NCI-H1930 (cell line): ENCODE results near the gene KIAA1217.
"Not testable (repeated sequence)": the region's sequence is repeated elsewhere in the genome, so short reads cannot be mapped to it uniquely, and the experiment has no call there.

Experiments used
- DNase-seq, 2 experiments: peaks; one replicate each; lab custom pipeline; 2025; lab: John Stamatoyannopoulos, UW

Gene KIAA1217

GRCh38 chr10:24467136-24467535 is 258.2 kb downstream of the KIAA1217 start:
- no peak for DNase-seq

- DNase-seq: no peak
Measured at GRCh38 chr10:24467605-24468004, 258.7 kb downstream of the KIAA1217 start.

- DNase-seq: no peak
Measured at GRCh38 chr10:24468281-24468751, 259.4 kb downstream of the KIAA1217 start.

- no peak for DNase-seq
Measured at GRCh38 chr10:24469993-24470392, 261.1 kb downstream of the KIAA1217 start.

GRCh38 chr10:24475598-24475997 is 266.7 kb downstream of the KIAA1217 start:
- no peak for DNase-seq

GRCh38 chr10:24476913-24477701 is 268.2 kb downstream of the KIAA1217 start:
- DNase-seq: no peak

GRCh38 chr10:24477915-24478314 is 269.0 kb downstream of the KIAA1217 start:
- DNase-seq: no peak

GRCh38 chr10:24479806-24480205 is 270.9 kb downstream of the KIAA1217 start:
- no peak for DNase-seq

GRCh38 chr10:24480447-24480846 is 271.5 kb downstream of the KIAA1217 start:
- DNase-seq: no peak

GRCh38 chr10:24481241-24481640 is 272.3 kb downstream of the KIAA1217 start:
- DNase-seq: no peak

GRCh38 chr10:24482713-24483112 is 273.8 kb downstream of the KIAA1217 start:
- not testable (repeated sequence) for DNase-seq

GRCh38 chr10:24483701-24484100 is 274.8 kb downstream of the KIAA1217 start:
- DNase-seq: no peak

- no peak for DNase-seq
Measured at GRCh38 chr10:24484771-24485170, 275.8 kb downstream of the KIAA1217 start.

GRCh38 chr10:24485304-24485703 is 276.4 kb downstream of the KIAA1217 start:
- no peak for DNase-seq

GRCh38 chr10:24488631-24489030 is 279.7 kb downstream of the KIAA1217 start:
- no peak for DNase-seq

GRCh38 chr10:24493165-24493564 is 284.2 kb downstream of the KIAA1217 start:
- no peak for DNase-seq

GRCh38 chr10:24494236-24494635 is 285.3 kb downstream of the KIAA1217 start:
- DNase-seq: no peak

- DNase-seq: no peak
Measured at GRCh38 chr10:24494777-24495176, 285.8 kb downstream of the KIAA1217 start.

- no peak for DNase-seq
Measured at GRCh38 chr10:24495666-24496460, 286.9 kb downstream of the KIAA1217 start.

- DNase-seq: no peak
Measured at GRCh38 chr10:24496906-24497305, 288.0 kb downstream of the KIAA1217 start.

GRCh38 chr10:24501056-24501711 is 292.2 kb downstream of the KIAA1217 start:
- DNase-seq: no peak

- DNase-seq: no peak
Measured at GRCh38 chr10:24502006-24502405, 293.1 kb downstream of the KIAA1217 start.
